ENCODE data around the gene LOC128125822.

DNA sequence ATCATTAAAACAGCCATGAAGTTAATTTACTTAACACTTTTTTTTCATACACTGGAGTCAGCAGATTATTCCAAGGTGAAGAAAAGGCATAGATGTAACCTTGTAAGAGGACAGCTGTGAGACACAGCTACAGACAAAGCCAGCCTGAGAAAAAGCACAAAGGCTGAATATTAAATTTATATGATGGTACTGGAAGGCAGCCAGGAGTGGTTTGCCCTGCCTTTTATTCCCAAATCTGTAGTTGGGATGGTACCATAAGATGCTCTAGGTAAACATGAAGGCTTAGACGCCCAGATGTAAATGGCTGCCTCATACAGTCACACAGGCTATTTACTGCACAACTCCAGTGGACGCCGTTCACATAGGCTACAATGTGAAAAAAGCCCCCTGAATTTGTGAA is 42.1 kb upstream of the LOC128125822 start:
- TF ChIP-seq, protein P1, sequence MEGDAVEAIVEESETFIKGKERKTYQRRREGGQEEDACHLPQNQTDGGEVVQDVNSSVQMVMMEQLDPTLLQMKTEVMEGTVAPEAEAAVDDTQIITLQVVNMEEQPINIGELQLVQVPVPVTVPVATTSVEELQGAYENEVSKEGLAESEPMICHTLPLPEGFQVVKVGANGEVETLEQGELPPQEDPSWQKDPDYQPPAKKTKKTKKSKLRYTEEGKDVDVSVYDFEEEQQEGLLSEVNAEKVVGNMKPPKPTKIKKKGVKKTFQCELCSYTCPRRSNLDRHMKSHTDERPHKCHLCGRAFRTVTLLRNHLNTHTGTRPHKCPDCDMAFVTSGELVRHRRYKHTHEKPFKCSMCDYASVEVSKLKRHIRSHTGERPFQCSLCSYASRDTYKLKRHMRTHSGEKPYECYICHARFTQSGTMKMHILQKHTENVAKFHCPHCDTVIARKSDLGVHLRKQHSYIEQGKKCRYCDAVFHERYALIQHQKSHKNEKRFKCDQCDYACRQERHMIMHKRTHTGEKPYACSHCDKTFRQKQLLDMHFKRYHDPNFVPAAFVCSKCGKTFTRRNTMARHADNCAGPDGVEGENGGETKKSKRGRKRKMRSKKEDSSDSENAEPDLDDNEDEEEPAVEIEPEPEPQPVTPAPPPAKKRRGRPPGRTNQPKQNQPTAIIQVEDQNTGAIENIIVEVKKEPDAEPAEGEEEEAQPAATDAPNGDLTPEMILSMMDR (IDR thresholded peaks at IDR 0.05): no peak
- no peak for TF ChIP-seq POLR2A (IDR thresholded peaks at IDR 0.05)

Measured in body of pancreas (tissue), 4 donors.